Sigmoid colon (tissue), 7 donors: ENCODE results near the gene ARG2. TPM values are rescaled to one million over a fixed set of nuclear protein-coding genes. Genes with fewer than 3 reads are reported as not detected.

Experiments used
- DNase-seq: peaks from one replicate; pipeline ENCODE4 v3.0.0-alpha.2; 2019
- H3K27ac ChIP-seq, 4 donors: fragments of 200-600 bp; sonication (generic); one replicate each; pipeline ENCODE4 v1.5.1; 2016 to 2019; ENCODE audit warnings: mild to moderate bottlenecking in 1 of 4
- H3K27me3 ChIP-seq, 3 donors: fragments of 200-600 bp; sonication (generic); one replicate each; pipeline ENCODE4 v1.5.1; 2019; ENCODE audit warnings: mild to moderate bottlenecking in 1 of 3
- H3K36me3 ChIP-seq, 4 donors: fragments of 200-600 bp; sonication (generic); one replicate each; pipeline ENCODE4 v1.5.1; 2016 to 2019
- H3K4me1 ChIP-seq, 4 donors: fragments of 200-600 bp; sonication (generic); one replicate each; pipeline ENCODE4 v1.5.1; 2017 to 2019
- H3K4me3 ChIP-seq, 4 donors: fragments of 200-600 bp; sonication (generic); one replicate each; pipeline ENCODE4 v1.5.1; 2017 to 2019; ENCODE audit warnings: mild to moderate bottlenecking in 2 of 4, moderate library complexity in 1 of 4
- H3K9me3 ChIP-seq, 4 donors: fragments of 200-600 bp in 3 of 4; sonication (generic) in 3 of 4; one replicate each; pipeline versions ENCODE4 v1.5.1 to v1.6.1; 2013 to 2019
- CTCF ChIP-seq, 4 experiments: fragments of 450-650 bp in 3 of 4; fragments of 200-600 bp in 1 of 4; IDR thresholded peaks; one replicate each; pipeline ENCODE4 v1.5.1; 2016 to 2019; ENCODE audit warnings: antibody characterized with exemption in 4 of 4, mild to moderate bottlenecking in 3 of 4, moderate library complexity in 2 of 4
- EP300 ChIP-seq, 4 donors: sonication (generic); formaldehyde crosslinking; IDR thresholded peaks; one replicate each; pipeline ENCODE4 v1.6.1; 2017; ENCODE audit warnings: antibody characterized with exemption in 4 of 4
- POLR2A ChIP-seq, 2 donors: fragments of 450-650 bp; IDR thresholded peaks; one replicate each; pipeline ENCODE4 v1.6.1; 2016; ENCODE audit warnings: antibody characterized with exemption in 2 of 2, mild to moderate bottlenecking in 2 of 2, moderate library complexity in 2 of 2
- POLR2AphosphoS5 ChIP-seq, 4 donors: sonication (generic); formaldehyde crosslinking; IDR thresholded peaks; one replicate each; pipeline ENCODE4 v1.6.1; 2017; ENCODE audit warnings: antibody characterized with exemption in 4 of 4
- whole genome bisulfite sequencing, 2 donors: extraction: QIAGEN DNeasy Blood & Tissue Kit; methylation state at CpG; one replicate each; pipeline ENCODE4 v1.1.7; 2013; 5-methylcytosine and 5-hydroxymethylcytosine counted together
- intact Hi-C: fragments of 100-400 bp; cut with DNase I; formaldehyde crosslinking; loops from one replicate; pipeline ENCODE4 v1.15.1; 2023
- polyA plus RNA-seq, 3 donors: library from polyadenylated mRNA; stranded (reverse); fragments of 200-250 nt; gene quantifications; one replicate each; pipeline ENCODE4 v1.2.3, GENCODE V29; 2013
- total RNA-seq, 4 donors: library from RNA; depleted of rRNA; stranded (reverse); fragments of >200 nt; gene quantifications; one replicate each; pipeline ENCODE4 v1.1.0, GENCODE V29; 2016
- donor health status: healthy with polysubstance abuse.
- donor health status: Bipolar disorder and iron deficiency.
- donor health status: healthy.

ARG2 gene
- total and polyA plus RNA-seq, 7 donors = 0.60 to 59.2 (median 5.7) TPM

GRCh38 chr14:67653651-67654280 lies 34.0 kb downstream of the ARG2 start:
- H3K4me1 ChIP-seq = peaks cover 0 to 35% (median 15%) of the 10 kb centered on the region in 4 donors
- no peak for TF ChIP-seq EP300 (IDR thresholded peaks at IDR 0.05)
- TF ChIP-seq POLR2AphosphoS5 (IDR thresholded peaks at IDR 0.05) = peak; percentile 12 to 72 (median 54)
- intact Hi-C loops = no loop called here
- H3K36me3 ChIP-seq = peaks cover 15 to 93% (median 44%) of the 10 kb centered on the region in 4 donors
- H3K4me3 ChIP-seq = no peak overlapping the region
- H3K27ac ChIP-seq = peak overlapping the region in 3 of 4 donors; percentile 63 to 74 (median 73)
- H3K27me3 ChIP-seq = no peaks in the 10 kb centered on the region
- DNase-seq = peak; percentile 69
- no peaks in the 10 kb centered on the region for H3K9me3 ChIP-seq
- 87 to 94% methylated on average over 6 of the region's 6 CpGs for WGBS, 2 donors

GRCh38 chr14:67663633-67664032 lies 43.9 kb downstream of the ARG2 start:
- 80 to 93% methylated on average over 4 of the region's 4 CpGs for WGBS, 2 donors

GRCh38 chr14:67665868-67666267 lies 46.1 kb downstream of the ARG2 start:
- no peaks in the 10 kb centered on the region for H3K27me3 ChIP-seq
- no peak for TF ChIP-seq EP300 (IDR thresholded peaks at IDR 0.05)
- TF ChIP-seq CTCF (IDR thresholded peaks at IDR 0.05) = no peak
- TF ChIP-seq POLR2AphosphoS5 (IDR thresholded peaks at IDR 0.05) = no peak
- no peak for TF ChIP-seq POLR2A (IDR thresholded peaks at IDR 0.05)
- intact Hi-C loops = loop anchor here (2.0 to 5.0 kb wide), 2 partner anchors 36 to 47 kb away; partner anchors contain the start of genes ARG2 and RDH12
- H3K4me1 ChIP-seq = peaks cover 0 to 20% (median 8%) of the 10 kb centered on the region in 4 donors
- peak overlapping the region in 1 of 4 donors; percentile 26 for H3K27ac ChIP-seq
- H3K4me3 ChIP-seq = no peak overlapping the region
- no peaks in the 10 kb centered on the region for H3K9me3 ChIP-seq
- DNase-seq = no peak
- no peaks in the 10 kb centered on the region for H3K36me3 ChIP-seq
- WGBS, 2 donors = 86 to 95% methylated on average over 2 of the region's 2 CpGs

More at GRCh38 chr14:67663633-67664032, 43.9 kb downstream of the ARG2 start:
- no peak overlapping the region for H3K27ac ChIP-seq
- H3K4me1 ChIP-seq = peaks cover 0 to 19% (median 5%) of the 10 kb centered on the region in 4 donors
- DNase-seq = no peak
- TF ChIP-seq POLR2A (IDR thresholded peaks at IDR 0.05) (no peak), POLR2AphosphoS5 (IDR thresholded peaks at IDR 0.05) (no peak), EP300 (IDR thresholded peaks at IDR 0.05) (no peak), CTCF (IDR thresholded peaks at IDR 0.05) (no peak)
- H3K4me3 ChIP-seq = no peak overlapping the region
- H3K9me3 ChIP-seq = no peaks in the 10 kb centered on the region
- peaks cover 0 to 15% (median 7%) of the 10 kb centered on the region in 4 donors for H3K36me3 ChIP-seq
- H3K27me3 ChIP-seq = no peaks in the 10 kb centered on the region
- intact Hi-C loops = no loop called here

GRCh38 chr14:67666750-67667449 lies 47.2 kb downstream of the ARG2 start:
- no peaks in the 10 kb centered on the region for H3K27me3 ChIP-seq
- H3K36me3 ChIP-seq = no peaks in the 10 kb centered on the region
- H3K9me3 ChIP-seq = no peaks in the 10 kb centered on the region
- 12 to 25% methylated on average over 1 of the region's 1 CpG for WGBS, 2 donors
- TF ChIP-seq POLR2A (IDR thresholded peaks at IDR 0.05) (no peak), POLR2AphosphoS5 (IDR thresholded peaks at IDR 0.05) (no peak), EP300 (IDR thresholded peaks at IDR 0.05) (no peak), CTCF (IDR thresholded peaks at IDR 0.05) (peak; percentile 33 to 62 (median 59))
- intact Hi-C loops = loop anchor here (2.0 to 5.0 kb wide), 2 partner anchors 35 to 48 kb away; partner anchors contain the start of genes ARG2 and RDH12
- DNase-seq = no peak
- no peak overlapping the region for H3K4me3 ChIP-seq
- H3K27ac ChIP-seq = peak overlapping the region in 1 of 4 donors; percentile 26
- peaks cover 0 to 31% (median 13%) of the 10 kb centered on the region in 4 donors for H3K4me1 ChIP-seq

- Histone ChIP-seq H3K27me3 (no peaks in the 10 kb centered on the region), H3K4me1 (peaks cover 0 to 47% (median 29%) of the 10 kb centered on the region in 4 donors), H3K36me3 (no peaks in the 10 kb centered on the region), H3K4me3 (no peak overlapping the region), H3K27ac (no peak overlapping the region), H3K9me3 (no peaks in the 10 kb centered on the region)
- TF ChIP-seq POLR2AphosphoS5 (IDR thresholded peaks at IDR 0.05) = no peak
- TF ChIP-seq EP300 (IDR thresholded peaks at IDR 0.05) = no peak
- no peak for TF ChIP-seq POLR2A (IDR thresholded peaks at IDR 0.05)
- no peak for TF ChIP-seq CTCF (IDR thresholded peaks at IDR 0.05)
- no peak for DNase-seq
- intact Hi-C loops = loop anchor here (5.0 kb wide), 1 partner anchor 34 kb away; the partner anchor contains the start of gene RDH12
Observed at GRCh38 chr14:67668559-67668958, 48.8 kb downstream of the ARG2 start.
